LNCaP clone FGC (cell line): Measurements from ENCODE around the gene SLC5A1.

ENCODE experiments used
- DNase-seq: peaks from one replicate; pipeline ENCODE4 v3.0.0-alpha.2; 2011; ENCODE audit warnings: low read depth
- H3K4me3 ChIP-seq: 2 replicates; pipeline ENCODE4 v1.5.1; 2011; ENCODE audit warnings: mild to moderate bottlenecking, low read depth, low read length, control low read depth
- CTCF ChIP-seq: IDR thresholded peaks from 2 replicates; pipeline ENCODE4 v1.5.1; 2012; ENCODE audit warnings: mild to moderate bottlenecking; ENCODE audit not compliant: control insufficient read depth, insufficient read depth; ENCODE audit errors: extremely low read depth

The SLC5A1 gene

GRCh38 chr22:32031466-32031865 lies 11.6 kb upstream of the SLC5A1 start:
- DNase-seq: no peak
- no peak overlapping the region for H3K4me3 ChIP-seq
- no peak for TF ChIP-seq CTCF

- H3K4me3 ChIP-seq: no peak overlapping the region
- no peak for TF ChIP-seq CTCF
- no peak for DNase-seq
These were observed 8.8 kb upstream of the SLC5A1 start for GRCh38 chr22:32034275-32034674.

- no peak overlapping the region for H3K4me3 ChIP-seq
- no peak for TF ChIP-seq CTCF
These were observed 5.8 kb upstream of the SLC5A1 start for GRCh38 chr22:32037236-32037635.

GRCh38 chr22:32040324-32040904 lies 2.6 kb upstream of the SLC5A1 start:
- DNase-seq: no peak
- no peak for TF ChIP-seq CTCF
- H3K4me3 ChIP-seq: no peak overlapping the region

More at GRCh38 chr22:32037236-32037635, 5.8 kb upstream of the SLC5A1 start:
- DNase-seq: no peak

- TF ChIP-seq CTCF: no peak
- no peak for DNase-seq
- H3K4me3 ChIP-seq: no peak overlapping the region
These were observed 330 bp downstream of the SLC5A1 start for GRCh38 chr22:32043391-32043790.

GRCh38 chr22:32044477-32044876 lies 1.4 kb downstream of the SLC5A1 start:
- no peak for TF ChIP-seq CTCF
- no peak overlapping the region for H3K4me3 ChIP-seq
- no peak for DNase-seq

- DNase-seq: peak; percentile 94
- peak; percentile 7; the same call in 1 of the 2 replicates for TF ChIP-seq CTCF
- H3K4me3 ChIP-seq: no peak overlapping the region
These were observed 1.9 kb downstream of the SLC5A1 start for GRCh38 chr22:32044913-32045312.
